ENCODE data around the gene ENTPD3.

GRCh38 chr3:40363674-40364073 is 23.3 kb upstream of the ENTPD3 start:
- no peak for TF ChIP-seq CTCF (optimal IDR thresholded peaks at IDR 0.05 in 1 of 3, IDR thresholded peaks at IDR 0.05 in 1 of 3, conservative IDR thresholded peaks at IDR 0.05 in 1 of 3; ENCODE audit: extremely low read depth in 1 of 3, insufficient read depth in 2 of 3, low read length in 3 of 3)
- no peak for TF ChIP-seq EZH2 (IDR thresholded peaks at IDR 0.05; ENCODE audit: low read length)

Measured in keratinocyte (primary cell).